ENCODE measurements around the gene TMEM123.

Gene TMEM123

GRCh38 chr11:102426000-102426399 lies 26.6 kb downstream of the TMEM123 start:
- DNase-seq (ENCODE audit: low spot score): no peak

GRCh38 chr11:102423936-102424335 lies 28.6 kb downstream of the TMEM123 start:
- no peak for DNase-seq (ENCODE audit: low spot score)

DNA sequence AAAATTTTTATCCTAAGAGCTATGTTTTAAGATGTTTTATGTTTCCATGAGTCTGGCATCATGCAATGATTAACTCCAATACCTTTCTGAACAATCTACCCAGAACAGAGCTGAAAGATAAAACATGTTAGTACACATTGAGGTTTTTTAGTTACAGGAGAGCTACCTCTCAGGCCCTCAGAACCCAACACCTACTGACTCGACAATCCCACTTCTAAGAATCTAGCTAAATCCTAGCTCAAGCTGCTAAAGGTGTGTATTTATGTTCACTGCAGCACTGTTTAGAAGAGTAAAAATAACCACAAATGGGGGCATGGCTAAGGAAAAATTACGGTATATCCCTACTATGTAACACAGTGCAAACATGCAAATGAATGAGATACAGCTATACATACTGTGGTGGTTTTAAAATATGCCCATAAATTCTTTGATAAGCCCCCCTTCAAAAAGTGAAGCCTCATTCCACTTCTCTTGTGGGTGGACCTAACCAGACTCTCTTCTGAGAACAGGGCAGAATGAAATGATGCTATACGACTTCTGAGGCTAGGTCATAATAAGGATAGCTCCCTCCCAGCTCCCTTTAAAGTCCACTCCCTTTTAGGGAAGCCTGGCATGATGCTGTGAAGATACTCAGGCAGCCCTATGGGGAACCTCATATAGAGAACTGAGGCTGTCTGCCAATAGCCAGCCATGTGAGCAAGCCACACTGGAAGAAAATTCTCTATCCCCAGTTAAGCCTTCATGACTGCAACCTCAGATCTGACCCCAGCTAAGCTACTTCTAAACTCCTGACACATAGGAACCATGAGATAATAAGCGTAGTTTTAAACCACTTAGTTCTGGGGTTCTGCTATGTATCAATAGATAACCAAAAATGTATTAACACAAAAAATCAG lies 29.5 kb downstream of the TMEM123 start:
- no peak for DNase-seq (ENCODE audit: low spot score)

DNA sequence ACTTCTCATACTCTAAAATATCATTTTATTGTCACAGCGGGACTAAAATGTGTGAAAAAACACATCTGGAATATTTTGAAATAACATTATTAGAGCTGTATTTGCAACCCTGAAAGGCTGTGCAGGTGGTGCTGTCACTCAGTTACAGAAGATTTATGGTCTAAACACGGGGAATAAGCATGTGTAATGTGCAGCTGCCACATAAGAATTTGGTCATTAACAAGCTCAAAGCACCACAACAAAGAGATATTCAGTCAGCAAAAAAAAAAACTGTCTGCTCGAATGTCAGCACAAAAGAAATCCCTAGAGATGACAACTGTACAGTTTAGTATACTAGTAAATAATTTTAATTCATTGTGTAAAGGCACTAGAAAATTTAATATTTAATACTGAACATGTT lies 31.3 kb downstream of the TMEM123 start:
- no peak for DNase-seq (ENCODE audit: low spot score)

DNA sequence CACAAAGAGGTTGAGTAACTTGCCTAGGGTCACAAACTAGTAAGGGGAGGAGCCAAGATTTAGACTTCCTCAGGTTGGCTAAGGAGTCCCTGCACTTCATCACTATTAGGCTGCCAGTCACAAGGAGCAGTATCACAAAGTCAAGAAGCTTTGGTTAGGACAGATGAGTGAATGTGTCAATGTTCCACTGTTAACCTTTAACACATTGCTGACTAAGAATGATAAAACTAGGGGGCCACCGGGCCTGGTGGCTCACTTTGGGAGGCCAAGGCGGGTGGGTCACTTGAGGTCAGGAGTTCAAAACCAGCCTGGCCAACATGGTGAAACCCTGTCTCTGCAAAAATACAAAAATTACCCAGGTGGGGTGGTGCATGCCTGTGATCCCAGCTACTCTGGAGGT lies 32.0 kb downstream of the TMEM123 start:
- no peak for DNase-seq (ENCODE audit: low spot score)

DNA sequence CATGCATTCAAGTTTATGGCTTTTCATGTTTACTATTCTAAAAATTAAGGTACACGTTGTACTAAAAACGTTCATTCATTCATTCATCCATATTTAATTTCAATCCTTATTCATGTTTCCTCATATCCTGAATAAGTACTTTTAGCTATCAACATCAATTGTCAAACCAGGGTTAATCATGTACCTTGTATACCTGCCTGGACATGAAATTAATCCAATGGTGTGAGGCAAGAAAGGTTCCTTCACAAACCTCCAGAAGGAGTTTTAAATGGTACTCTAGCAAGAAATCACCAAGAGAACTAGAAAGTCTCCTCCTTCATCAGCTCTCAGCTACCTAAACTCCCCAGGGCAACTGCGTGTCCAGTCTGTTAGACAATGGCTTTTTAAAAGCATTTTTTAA lies 33.4 kb downstream of the TMEM123 start:
- no peak for DNase-seq (ENCODE audit: low spot score)

DNA sequence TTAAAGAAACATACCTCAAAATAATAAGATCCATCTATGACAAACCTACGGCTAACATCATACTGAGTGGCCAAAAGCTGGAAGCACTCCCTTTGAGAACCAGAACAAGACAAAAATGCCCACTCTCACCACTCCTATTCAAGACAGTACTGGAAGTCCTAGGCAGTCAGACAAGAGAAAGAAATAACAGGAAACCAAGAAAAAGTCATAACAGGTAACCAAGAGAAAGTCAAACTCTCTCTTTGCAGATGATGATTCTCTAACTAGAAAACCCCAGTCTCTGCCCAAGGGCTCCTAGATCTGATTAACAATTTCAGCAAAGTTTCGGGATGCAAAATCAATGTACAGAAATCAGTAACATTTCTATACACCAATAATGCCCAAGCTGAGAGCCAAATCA lies 35.6 kb downstream of the TMEM123 start:
- no peak for DNase-seq (ENCODE audit: low spot score)

- DNase-seq (ENCODE audit: low spot score): no peak
These were observed 37.2 kb downstream of the TMEM123 start for GRCh38 chr11:102415304-102415916.

DNA sequence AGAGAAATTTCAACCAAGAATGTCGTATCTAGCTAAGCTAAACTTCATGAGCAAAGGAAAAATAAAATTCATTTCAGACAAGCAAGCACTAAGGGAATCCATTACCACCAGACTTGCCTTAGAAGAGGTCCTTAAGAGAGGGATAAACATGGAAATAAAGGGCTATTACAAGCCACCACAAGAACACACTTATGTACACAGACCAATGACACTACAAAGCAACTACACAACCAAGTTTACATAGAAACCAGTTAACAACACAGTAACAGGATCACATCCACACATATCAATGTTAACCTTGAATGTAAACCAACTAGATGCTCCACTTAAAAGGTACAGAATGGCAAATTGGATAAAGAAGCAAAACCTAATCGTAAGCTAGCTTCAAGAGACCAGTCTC lies 38.0 kb downstream of the TMEM123 start:
- no peak for DNase-seq (ENCODE audit: low spot score)

DNA sequence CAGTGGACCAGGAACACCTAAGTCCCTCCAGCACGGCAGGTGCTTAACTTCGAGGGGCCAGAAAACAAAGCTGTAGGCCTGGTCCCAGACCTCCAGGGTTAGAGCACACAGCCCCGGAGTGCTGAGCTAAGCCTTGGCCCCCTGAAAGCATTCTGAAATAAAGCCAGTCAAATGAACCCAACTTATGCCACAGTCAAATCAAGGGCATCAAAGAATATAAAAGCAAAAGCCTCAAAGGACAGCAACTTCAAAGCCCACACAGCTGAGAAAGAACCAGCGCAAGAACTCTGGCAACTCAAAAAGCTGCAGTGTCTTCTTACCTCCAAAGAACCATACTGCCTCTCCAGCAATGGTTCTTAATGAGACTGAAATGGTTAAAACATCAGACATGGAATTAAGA lies 39.1 kb downstream of the TMEM123 start:
- no peak for DNase-seq (ENCODE audit: low spot score)

DNA sequence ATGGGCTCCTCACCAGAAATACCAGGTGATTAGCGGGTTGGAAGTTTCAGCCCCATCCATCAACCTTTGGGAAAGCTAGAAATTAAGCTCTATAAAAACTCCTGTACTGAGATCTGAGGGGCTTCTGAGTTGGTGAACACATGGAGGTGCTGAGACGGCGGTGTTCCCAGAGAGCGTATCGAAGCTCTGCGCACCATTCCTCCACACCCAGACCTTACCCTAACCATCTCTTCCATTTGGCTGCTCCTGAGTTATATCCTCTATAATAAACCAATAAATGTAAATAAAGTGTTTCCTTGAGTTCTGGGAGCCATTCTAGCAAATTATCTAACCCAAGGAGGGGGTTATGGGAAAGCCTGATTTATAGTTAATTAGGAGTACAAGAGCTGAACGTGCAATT lies 41.4 kb downstream of the TMEM123 start:
- no peak for DNase-seq (ENCODE audit: low spot score)

DNA sequence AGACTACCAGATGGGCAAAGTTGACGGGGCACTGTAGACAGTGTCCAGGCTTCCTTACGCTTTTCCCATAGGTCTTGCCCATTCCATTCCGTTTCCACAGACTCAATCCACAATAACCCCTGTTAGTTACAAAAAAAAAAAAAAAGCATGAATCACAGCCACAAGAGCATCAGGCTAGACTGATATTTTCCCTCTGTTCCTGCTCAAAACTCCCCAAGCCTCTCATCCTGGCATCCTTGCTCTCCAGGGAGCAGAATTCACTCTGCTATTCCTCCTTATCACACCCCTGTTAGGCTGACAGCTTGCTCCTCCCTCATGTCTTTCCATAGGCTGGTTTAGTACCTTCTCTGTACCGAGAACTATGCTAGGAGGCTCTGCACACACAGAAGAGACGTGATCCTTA lies 42.2 kb downstream of the TMEM123 start:
- DNase-seq (ENCODE audit: low spot score): no peak

GRCh38 chr11:102408339-102408738 lies 44.2 kb downstream of the TMEM123 start:
- no peak for DNase-seq (ENCODE audit: low spot score)

- DNase-seq (ENCODE audit: low spot score): no peak
These were observed 44.7 kb downstream of the TMEM123 start for GRCh38 chr11:102407901-102408300.

- DNase-seq (ENCODE audit: low spot score): no peak
These were observed 46.5 kb downstream of the TMEM123 start for GRCh38 chr11:102406099-102406498.

GRCh38 chr11:102405501-102405900 lies 47.1 kb downstream of the TMEM123 start:
- DNase-seq (ENCODE audit: low spot score): no peak

GRCh38 chr11:102402548-102402947 lies 50.0 kb downstream of the TMEM123 start:
- no peak for DNase-seq (ENCODE audit: low spot score)

DNA sequence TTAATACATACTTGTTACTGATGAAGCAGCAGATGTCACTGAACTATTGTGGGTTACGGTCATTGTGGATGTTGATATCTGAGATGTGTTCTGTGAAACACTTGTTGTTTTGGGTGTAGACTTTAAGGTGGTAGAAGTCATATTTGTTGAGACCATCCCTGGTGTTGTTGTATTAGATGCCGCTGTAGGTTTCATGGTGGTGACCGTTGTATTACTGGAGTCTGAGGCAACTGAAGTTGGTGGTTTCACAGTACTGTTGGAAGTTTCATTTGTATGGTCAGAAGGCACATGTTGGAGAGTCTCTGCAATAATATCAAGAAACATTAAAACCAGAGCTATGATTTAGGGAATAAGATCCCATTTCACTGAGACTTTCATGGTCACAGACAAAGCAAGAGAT lies 50.7 kb downstream of the TMEM123 start:
- no peak for DNase-seq (ENCODE audit: low spot score)

GRCh38 chr11:102400603-102401002 lies 52.0 kb downstream of the TMEM123 start:
- DNase-seq (ENCODE audit: low spot score): no peak

DNA sequence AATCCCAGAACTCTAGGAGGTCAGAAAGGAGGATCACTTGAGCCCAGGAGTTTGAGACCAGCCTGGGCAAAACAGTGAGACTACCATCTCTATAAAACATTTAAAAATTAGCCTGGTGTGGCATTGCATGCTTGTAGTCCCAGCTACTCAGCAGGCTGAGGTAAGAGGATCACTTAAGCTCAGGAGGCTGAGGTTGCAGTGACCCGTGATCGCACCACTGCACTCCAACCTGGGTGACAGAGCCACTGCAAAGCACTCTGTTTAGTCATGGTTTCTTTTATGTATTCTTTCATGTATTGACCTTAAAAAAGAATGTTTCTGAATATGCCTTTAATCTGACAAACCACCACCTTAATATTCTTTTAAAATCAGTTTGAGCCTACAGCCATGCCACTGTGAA lies 53.4 kb downstream of the TMEM123 start:
- DNase-seq (ENCODE audit: low spot score): no peak

DNA sequence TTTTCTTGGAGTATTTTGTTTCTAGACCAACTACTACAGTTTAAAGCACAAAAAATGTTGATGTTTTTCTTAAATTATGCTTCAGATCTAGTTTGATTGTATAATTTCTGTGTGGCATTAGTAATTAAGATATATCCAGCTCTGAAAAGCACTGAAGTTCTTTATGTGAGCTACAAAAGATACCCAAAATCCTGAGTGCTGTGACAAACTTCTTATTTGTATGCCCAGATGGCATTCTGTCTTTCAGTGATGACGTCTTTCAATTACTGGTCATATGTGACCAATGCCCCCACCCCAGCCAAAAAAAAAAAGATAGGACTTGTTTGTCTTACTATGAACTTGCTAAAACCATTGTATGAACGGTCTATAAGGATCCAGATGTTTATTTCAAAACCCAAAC lies 54.3 kb downstream of the TMEM123 start:
- DNase-seq (ENCODE audit: low spot score): no peak

DNA sequence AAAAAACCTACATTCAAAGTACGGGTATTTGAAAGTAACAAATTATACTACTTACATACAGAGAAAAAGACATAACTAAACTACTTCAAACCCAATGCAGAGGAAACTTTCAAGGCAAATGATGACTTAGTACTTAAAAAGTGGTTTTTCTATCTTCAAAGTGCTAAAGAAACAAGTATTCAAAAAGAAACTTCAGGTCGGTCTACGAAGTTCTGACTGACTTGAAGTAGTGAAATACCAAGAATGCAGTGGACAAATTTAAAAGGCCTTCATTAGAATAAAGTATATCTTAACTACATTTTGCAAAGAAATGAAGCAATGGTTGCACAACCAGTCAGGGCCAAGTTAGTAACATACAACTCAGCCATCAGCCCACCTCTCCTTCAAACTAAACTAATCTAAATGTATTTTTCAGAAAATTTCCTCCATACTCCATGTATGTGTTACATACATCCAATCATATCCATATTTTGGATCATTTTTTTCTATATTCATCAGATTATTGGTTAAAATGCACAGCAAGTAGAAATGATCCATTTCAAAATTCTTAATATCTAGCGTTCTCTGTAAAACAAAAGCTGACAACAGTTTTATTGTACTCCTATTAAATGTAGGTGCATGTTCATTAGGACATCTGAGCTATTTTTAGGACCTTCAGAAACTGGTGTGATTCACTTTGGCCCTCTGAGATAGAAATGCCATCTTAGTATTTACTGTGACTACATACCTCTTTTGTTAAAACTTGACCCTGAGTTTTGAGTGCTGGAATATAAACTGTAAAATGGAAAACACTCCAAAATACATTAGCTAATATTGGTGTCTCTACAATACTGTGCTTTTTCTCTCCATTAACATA lies 55.6 kb downstream of the TMEM123 start:
- DNase-seq (ENCODE audit: low spot score): no peak
